SK-N-SH (cell line): ENCODE results near the gene MAMSTR. TPM values are rescaled to one million over a fixed set of nuclear protein-coding genes. Genes with fewer than 3 reads are reported as not detected.

Source experiments
- CTCF ChIA-PET: fragments of 300-600, 350-600 bp; formaldehyde crosslinking; extraction: SDS; loops from one replicate; lab custom pipeline; 2021; lab: Yijun Ruan, JAX
- POLR2A ChIA-PET: fragments of 350-600 bp; sonication (Branson Sonifier 250); formaldehyde crosslinking; extraction: SDS; loops from one replicate; lab custom pipeline; 2020; ENCODE audit warnings: antibody characterized with exemption, inconsistent platforms; lab: Yijun Ruan, JAX
- DNase-seq: peaks from one replicate; pipeline ENCODE4 v3.0.0; 2012
- H2AFZ ChIP-seq: fragments of 200-600 bp; sonication (generic); 2 replicates; pipeline ENCODE4 v1.8.1; 2016; ENCODE audit warnings: antibody characterized with exemption, mild to moderate bottlenecking, low read depth
- H3F3A ChIP-seq: fragments of 200-600 bp; sonication (generic); replicated peaks from 2 replicates; pipeline ENCODE3; 2016; ENCODE audit warnings: antibody characterized with exemption, mild to moderate bottlenecking; ENCODE audit not compliant: insufficient read depth
- H3K27ac ChIP-seq, 2 experiments: fragments of 200-500 bp in 1 of 2; fragments of 200-600 bp in 1 of 2; sonication (Bioruptor generic) in 1 of 2; sonication (generic), shearing (Covaris generic) in 1 of 2; 2 replicates each; pipeline versions ENCODE4 v1.5.1 to v1.6.1; 2014 to 2016; ENCODE audit warnings: low read depth in 2 of 2, inconsistent platforms in 1 of 2, low read length in 1 of 2, mild to moderate bottlenecking in 1 of 2, mixed read lengths in 1 of 2
- H3K27me3 ChIP-seq: fragments of 200-600 bp; sonication (generic), shearing (Covaris generic); 2 replicates; pipeline ENCODE4 v1.6.1; 2016; ENCODE audit warnings: mixed run types; ENCODE audit not compliant: insufficient read depth
- H3K36me3 ChIP-seq, 2 experiments: fragments of 200-500 bp in 1 of 2; fragments of 200-600 bp in 1 of 2; sonication (Bioruptor generic) in 1 of 2; sonication (generic) in 1 of 2; replicated peaks in 1 of 2; 2 replicates each; pipeline versions ENCODE3 to v1.5.1; 2014 to 2016; ENCODE audit warnings: low read length in 1 of 2, mild to moderate bottlenecking in 1 of 2; ENCODE audit not compliant: insufficient read depth in 2 of 2, control insufficient read depth in 1 of 2
- H3K4me1 ChIP-seq, 2 experiments: fragments of 200-500 bp in 1 of 2; fragments of 200-600 bp in 1 of 2; sonication (Bioruptor generic) in 1 of 2; sonication (generic), shearing (Covaris generic) in 1 of 2; 2 replicates each; pipeline versions ENCODE4 v1.5.1 to v1.6.1; 2014 to 2016; ENCODE audit warnings: low read depth in 1 of 2, low read length in 1 of 2, mixed run types in 1 of 2; ENCODE audit not compliant: insufficient read depth in 2 of 2, control insufficient read depth in 1 of 2
- H3K4me2 ChIP-seq: fragments of 200-600 bp; sonication (generic), shearing (Covaris generic); 2 replicates; pipeline ENCODE4 v1.6.1; 2017; ENCODE audit warnings: mixed run types
- H3K4me3 ChIP-seq, 2 experiments: fragments of 200-500 bp in 1 of 2; fragments of 200-600 bp in 1 of 2; sonication (Bioruptor generic) in 1 of 2; sonication (generic), shearing (Covaris generic) in 1 of 2; 2 replicates each; pipeline versions ENCODE4 v1.5.1 to v1.8.1; 2014 to 2016; ENCODE audit warnings: low read depth in 2 of 2, inconsistent platforms in 1 of 2, low read length in 1 of 2, mild to moderate bottlenecking in 1 of 2, mixed read lengths in 1 of 2, moderate library complexity in 1 of 2
- H3K79me2 ChIP-seq: fragments of 200-600 bp; sonication (generic); 2 replicates; pipeline ENCODE4 v1.8.1; 2017; ENCODE audit warnings: mild to moderate bottlenecking; ENCODE audit not compliant: insufficient read depth
- H3K9ac ChIP-seq: fragments of 200-600 bp; sonication (generic); 2 replicates; pipeline ENCODE4 v1.6.1; 2017; ENCODE audit warnings: mixed run types
- H3K9me2 ChIP-seq: fragments of 200-600 bp; sonication (generic); 2 replicates; pipeline ENCODE4 v1.6.1; 2017; ENCODE audit warnings: mixed run types
- H3K9me3 ChIP-seq: fragments of 200-600 bp; sonication (generic); 2 replicates; pipeline ENCODE4 v1.6.1; 2017; ENCODE audit warnings: mixed run types, mild to moderate bottlenecking, moderate library complexity
- H4K20me1 ChIP-seq: fragments of 200-600 bp; sonication (generic); 2 replicates; pipeline ENCODE4 v1.6.1; 2017; ENCODE audit warnings: mild to moderate bottlenecking, mixed run types; ENCODE audit not compliant: insufficient read depth
- CHD2 ChIP-seq: fragments of 150-350 bp; IDR thresholded peaks from 2 replicates; pipeline ENCODE4 v1.6.1; 2018; ENCODE audit warnings: low read length; ENCODE audit not compliant: partially characterized antibody
- GABPA ChIP-seq: IDR thresholded peaks from 2 replicates; pipeline ENCODE4 v1.4.0; 2012; ENCODE audit warnings: low read depth, mild to moderate bottlenecking
- GATA2 ChIP-seq: sonication (generic); formaldehyde crosslinking; IDR thresholded peaks from 2 replicates; pipeline ENCODE4 v1.5.0; 2020; ENCODE audit warnings: mild to moderate bottlenecking, missing genetic modification reagents
- JUND ChIP-seq: IDR thresholded peaks from 2 replicates; pipeline ENCODE4 v1.4.0; 2012
- MEF2A ChIP-seq: IDR thresholded peaks from 2 replicates; pipeline ENCODE4 v1.4.0; 2012; ENCODE audit warnings: low read depth, borderline replicate concordance
- NFIC ChIP-seq: IDR thresholded peaks from 2 replicates; pipeline ENCODE4 v1.4.0; 2012; ENCODE audit warnings: borderline replicate concordance
- NRF1 ChIP-seq: IDR thresholded peaks from 2 replicates; pipeline ENCODE4 v1.6.1; 2012; ENCODE audit warnings: low read depth, mild to moderate bottlenecking, low read length
- RAD21 ChIP-seq: IDR thresholded peaks from 2 replicates; pipeline ENCODE4 v1.6.1; 2012; ENCODE audit warnings: mild to moderate bottlenecking, low read length
- RFX5 ChIP-seq: IDR thresholded peaks from 2 replicates; pipeline ENCODE4 v1.6.1; 2012; ENCODE audit warnings: mild to moderate bottlenecking, improper control_type of control experiment, low read length
- SIN3A ChIP-seq: IDR thresholded peaks from 2 replicates; pipeline ENCODE4 v1.6.1; 2012; ENCODE audit warnings: low read depth, mild to moderate bottlenecking, low read length, moderate library complexity, borderline replicate concordance
- TAF1 ChIP-seq: IDR thresholded peaks from 2 replicates; pipeline ENCODE4 v1.6.1; 2012; ENCODE audit warnings: low read depth, mild to moderate bottlenecking, low read length, moderate library complexity, borderline replicate concordance
- TCF12 ChIP-seq: IDR thresholded peaks from 2 replicates; pipeline ENCODE4 v1.4.0; 2012
- YY1 ChIP-seq: IDR thresholded peaks from 2 replicates; pipeline ENCODE4 v1.4.0; 2012; ENCODE audit warnings: low read depth, mild to moderate bottlenecking
- WGBS: methylation state at CpG from one replicate; pipeline ENCODE4 v1.1.6; 2017; ENCODE audit warnings: low lambda C conversion rate; 5-methylcytosine and 5-hydroxymethylcytosine counted together
- polyA plus RNA-seq, 3 experiments: library from polyadenylated mRNA; depleted of rRNA; stranded (reverse); fragments of >200 nt; gene quantifications; 2 replicates each; pipeline ENCODE4 v1.2.3, GENCODE V29; 2012
- TF ChIP-seq, protein P1 (sequence below): IDR thresholded peaks from 2 replicates; pipeline ENCODE4 v1.4.0; 2012; ENCODE audit warnings: low read depth
- TF ChIP-seq, protein P2 (sequence below): IDR thresholded peaks from 2 replicates; pipeline ENCODE4 v1.4.0; 2012; ENCODE audit warnings: low read depth, borderline replicate concordance
- TF ChIP-seq, protein P3 (sequence below): fragments of 150-350 bp; IDR thresholded peaks from 2 replicates; pipeline ENCODE4 v1.6.1; 2016; ENCODE audit warnings: mild to moderate bottlenecking, low read depth, low read length
- TF ChIP-seq, protein P4 (sequence below): fragments of 150-350 bp; IDR thresholded peaks from 2 replicates; pipeline ENCODE4 v1.6.1; 2017; ENCODE audit warnings: antibody characterized with exemption, low read length, low read depth, borderline replicate concordance

The MAMSTR gene
- polyA plus RNA-seq, 1 of the 3 experiments (the other 2 are of a cell fraction): 1.1 TPM

DNA sequence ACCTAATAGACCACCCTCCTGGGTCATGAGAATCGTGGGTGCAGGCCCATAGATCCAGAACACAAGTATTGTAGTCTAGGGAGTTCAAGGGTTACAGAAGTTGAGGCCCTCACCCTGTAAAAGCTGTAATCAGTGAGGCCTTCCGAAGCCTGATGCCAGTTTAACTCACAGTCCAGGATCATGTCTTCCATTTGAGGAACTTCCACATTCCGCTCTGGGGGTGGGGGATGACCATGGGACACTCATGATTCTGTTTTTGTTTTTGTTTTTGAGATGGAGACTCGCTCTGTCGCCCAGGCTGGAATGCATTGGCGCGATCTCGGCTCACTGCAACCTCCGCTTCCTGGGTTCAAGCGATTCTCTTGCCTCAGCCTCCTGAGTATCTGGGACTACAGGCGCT, 22.6 kb upstream of the MAMSTR start:
- H3K79me2 ChIP-seq: no peaks in the 10 kb centered on the region
- peaks cover 7% of the 10 kb centered on the region for H3F3A ChIP-seq
- H2AFZ ChIP-seq: no peak overlapping the region
- no peak for DNase-seq
- TF ChIP-seq SIN3A: no peak
- TF ChIP-seq, protein P1, sequence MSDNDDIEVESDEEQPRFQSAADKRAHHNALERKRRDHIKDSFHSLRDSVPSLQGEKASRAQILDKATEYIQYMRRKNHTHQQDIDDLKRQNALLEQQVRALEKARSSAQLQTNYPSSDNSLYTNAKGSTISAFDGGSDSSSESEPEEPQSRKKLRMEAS: no peak
- no peak for TF ChIP-seq GATA2 (CRISPR knock-in tag)
- TF ChIP-seq TAF1: no peak
- TF ChIP-seq GABPA: no peak
- TF ChIP-seq, protein P2, sequence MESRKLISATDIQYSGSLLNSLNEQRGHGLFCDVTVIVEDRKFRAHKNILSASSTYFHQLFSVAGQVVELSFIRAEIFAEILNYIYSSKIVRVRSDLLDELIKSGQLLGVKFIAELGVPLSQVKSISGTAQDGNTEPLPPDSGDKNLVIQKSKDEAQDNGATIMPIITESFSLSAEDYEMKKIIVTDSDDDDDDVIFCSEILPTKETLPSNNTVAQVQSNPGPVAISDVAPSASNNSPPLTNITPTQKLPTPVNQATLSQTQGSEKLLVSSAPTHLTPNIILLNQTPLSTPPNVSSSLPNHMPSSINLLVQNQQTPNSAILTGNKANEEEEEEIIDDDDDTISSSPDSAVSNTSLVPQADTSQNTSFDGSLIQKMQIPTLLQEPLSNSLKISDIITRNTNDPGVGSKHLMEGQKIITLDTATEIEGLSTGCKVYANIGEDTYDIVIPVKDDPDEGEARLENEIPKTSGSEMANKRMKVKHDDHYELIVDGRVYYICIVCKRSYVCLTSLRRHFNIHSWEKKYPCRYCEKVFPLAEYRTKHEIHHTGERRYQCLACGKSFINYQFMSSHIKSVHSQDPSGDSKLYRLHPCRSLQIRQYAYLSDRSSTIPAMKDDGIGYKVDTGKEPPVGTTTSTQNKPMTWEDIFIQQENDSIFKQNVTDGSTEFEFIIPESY: no peak
- no peak for TF ChIP-seq RAD21
- TF ChIP-seq YY1: no peak
- TF ChIP-seq TCF12: no peak
- no peak for TF ChIP-seq NRF1
- TF ChIP-seq, protein P3, sequence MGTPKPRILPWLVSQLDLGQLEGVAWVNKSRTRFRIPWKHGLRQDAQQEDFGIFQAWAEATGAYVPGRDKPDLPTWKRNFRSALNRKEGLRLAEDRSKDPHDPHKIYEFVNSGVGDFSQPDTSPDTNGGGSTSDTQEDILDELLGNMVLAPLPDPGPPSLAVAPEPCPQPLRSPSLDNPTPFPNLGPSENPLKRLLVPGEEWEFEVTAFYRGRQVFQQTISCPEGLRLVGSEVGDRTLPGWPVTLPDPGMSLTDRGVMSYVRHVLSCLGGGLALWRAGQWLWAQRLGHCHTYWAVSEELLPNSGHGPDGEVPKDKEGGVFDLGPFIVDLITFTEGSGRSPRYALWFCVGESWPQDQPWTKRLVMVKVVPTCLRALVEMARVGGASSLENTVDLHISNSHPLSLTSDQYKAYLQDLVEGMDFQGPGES: no peak
- no peak for TF ChIP-seq JUND
- TF ChIP-seq CHD2: no peak
- TF ChIP-seq MEF2A: no peak
- no peak for TF ChIP-seq RFX5
- TF ChIP-seq, protein P4, sequence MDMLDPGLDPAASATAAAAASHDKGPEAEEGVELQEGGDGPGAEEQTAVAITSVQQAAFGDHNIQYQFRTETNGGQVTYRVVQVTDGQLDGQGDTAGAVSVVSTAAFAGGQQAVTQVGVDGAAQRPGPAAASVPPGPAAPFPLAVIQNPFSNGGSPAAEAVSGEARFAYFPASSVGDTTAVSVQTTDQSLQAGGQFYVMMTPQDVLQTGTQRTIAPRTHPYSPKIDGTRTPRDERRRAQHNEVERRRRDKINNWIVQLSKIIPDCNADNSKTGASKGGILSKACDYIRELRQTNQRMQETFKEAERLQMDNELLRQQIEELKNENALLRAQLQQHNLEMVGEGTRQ: no peak
- TF ChIP-seq NFIC: no peak
- no peaks in the 10 kb centered on the region for H3K9me2 ChIP-seq
- ChIA-PET CTCF (no interaction called here), POLR2A (no interaction called here)
- no peak overlapping the region for H3K4me2 ChIP-seq
- H3K4me1 ChIP-seq: peaks cover 0 to 16% of the 10 kb centered on the region in 2 experiments; a peak in 1 of 4 replicates
- H4K20me1 ChIP-seq: no peaks in the 10 kb centered on the region
- WGBS: 82% methylated on average over 11 of the region's 11 CpGs
- H3K27me3 ChIP-seq: no peaks in the 10 kb centered on the region
- H3K4me3 ChIP-seq: no peak overlapping the region
- no peak overlapping the region for H3K27ac ChIP-seq
- no peak overlapping the region for H3K9ac ChIP-seq
- H3K9me3 ChIP-seq: no peaks in the 10 kb centered on the region
- H3K36me3 ChIP-seq: no peaks in the 10 kb centered on the region
